HEK293 (cell line): ENCODE results near the gene SCAF1.

Source experiments
- EGR2 ChIP-seq: fragments of 450-650 bp; formaldehyde crosslinking; IDR thresholded peaks from 2 replicates; pipeline ENCODE4 v1.5.1; 2016; ENCODE audit warnings: low read depth, missing biosample characterization, missing genetic modification characterization
- FEZF1 ChIP-seq: fragments of 450-650 bp; formaldehyde crosslinking; IDR thresholded peaks from 2 replicates; pipeline ENCODE4 v1.5.1; 2016; ENCODE audit warnings: missing biosample characterization, missing genetic modification characterization
- GLIS2 ChIP-seq: fragments of 450-650 bp; formaldehyde crosslinking; IDR thresholded peaks from 2 replicates; pipeline ENCODE4 v1.5.1; 2016; ENCODE audit warnings: missing biosample characterization, missing genetic modification characterization
- HIC1 ChIP-seq: fragments of 450-650 bp; formaldehyde crosslinking; IDR thresholded peaks from 2 replicates; pipeline ENCODE4 v1.5.1; 2016; ENCODE audit warnings: missing biosample characterization, missing genetic modification characterization
- HOXD13 ChIP-seq: sonication (generic); formaldehyde crosslinking; IDR thresholded peaks from 2 replicates; pipeline ENCODE4 v1.8.0; 2022; ENCODE audit warnings: missing genetic modification reagents, borderline replicate concordance
- IKZF3 ChIP-seq: fragments of 450-650 bp; IDR thresholded peaks from 2 replicates; pipeline ENCODE4 v1.5.0; 2018; ENCODE audit warnings: missing biosample characterization, mild to moderate bottlenecking, missing genetic modification characterization, moderate library complexity
- KLF10 ChIP-seq: fragments of 450-650 bp; IDR thresholded peaks from 2 replicates; pipeline ENCODE4 v1.5.1; 2018; ENCODE audit warnings: missing biosample characterization, mild to moderate bottlenecking, missing genetic modification characterization
- KLF16 ChIP-seq: fragments of 450-650 bp; formaldehyde crosslinking; IDR thresholded peaks from 2 replicates; pipeline ENCODE4 v1.5.1; 2017; ENCODE audit warnings: missing biosample characterization, missing genetic modification characterization
- PRDM4 ChIP-seq: fragments of 450-650 bp; formaldehyde crosslinking; IDR thresholded peaks from 2 replicates; pipeline ENCODE4 v1.5.1; 2017; ENCODE audit warnings: missing biosample characterization, missing genetic modification characterization
- ZBTB1 ChIP-seq: fragments of 450-650 bp; formaldehyde crosslinking; IDR thresholded peaks from 2 replicates; pipeline ENCODE4 v1.5.1; 2016; ENCODE audit warnings: missing biosample characterization, missing genetic modification characterization
- ZBTB20 ChIP-seq: fragments of 450-650 bp; formaldehyde crosslinking; IDR thresholded peaks from 2 replicates; pipeline ENCODE4 v1.5.1; 2016; ENCODE audit warnings: missing biosample characterization, missing genetic modification characterization
- ZFHX2 ChIP-seq: fragments of 450-650 bp; formaldehyde crosslinking; conservative IDR thresholded peaks from 2 replicates; pipeline ENCODE4 v1.5.1; 2016; ENCODE audit warnings: missing biosample characterization, missing genetic modification characterization
- ZIC2 ChIP-seq: fragments of 450-650 bp; formaldehyde crosslinking; IDR thresholded peaks from 2 replicates; pipeline ENCODE4 v1.5.1; 2016; ENCODE audit warnings: missing biosample characterization, missing genetic modification characterization
- ZNF157 ChIP-seq: fragments of 450-650 bp; formaldehyde crosslinking; IDR thresholded peaks from 2 replicates; pipeline ENCODE4 v1.5.1; 2016; ENCODE audit warnings: missing biosample characterization, missing genetic modification characterization
- ZNF221 ChIP-seq: fragments of 450-650 bp; formaldehyde crosslinking; IDR thresholded peaks from 2 replicates; pipeline ENCODE4 v1.5.1; 2017; ENCODE audit warnings: missing biosample characterization, missing genetic modification characterization, borderline replicate concordance
- ZNF248 ChIP-seq: fragments of 450-650 bp; formaldehyde crosslinking; IDR thresholded peaks from 2 replicates; pipeline ENCODE4 v1.5.1; 2017; ENCODE audit warnings: missing biosample characterization, missing genetic modification characterization
- ZNF292 ChIP-seq: fragments of 450-650 bp; formaldehyde crosslinking; IDR thresholded peaks from 2 replicates; pipeline ENCODE4 v1.5.1; 2016; ENCODE audit warnings: low read depth, missing biosample characterization, missing genetic modification characterization, borderline replicate concordance
- ZNF449 ChIP-seq: fragments of 450-650 bp; formaldehyde crosslinking; IDR thresholded peaks from 2 replicates; pipeline ENCODE4 v1.5.1; 2017; ENCODE audit warnings: missing biosample characterization, mild to moderate bottlenecking, missing genetic modification characterization, moderate library complexity
- ZNF48 ChIP-seq: fragments of 450-650 bp; formaldehyde crosslinking; IDR thresholded peaks from 2 replicates; pipeline ENCODE4 v1.5.1; 2016; ENCODE audit warnings: missing biosample characterization, missing genetic modification characterization
- ZNF521 ChIP-seq: fragments of 450-650 bp; formaldehyde crosslinking; IDR thresholded peaks from 2 replicates; pipeline ENCODE4 v1.5.1; 2017; ENCODE audit warnings: missing biosample characterization, mild to moderate bottlenecking, missing genetic modification characterization
- ZNF549 ChIP-seq: fragments of 450-650 bp; IDR thresholded peaks from 2 replicates; pipeline ENCODE4 v1.5.1; 2018; ENCODE audit warnings: missing biosample characterization, missing genetic modification characterization, mild to moderate bottlenecking, inconsistent platforms, moderate library complexity
- ZNF560 ChIP-seq: fragments of 450-650 bp; formaldehyde crosslinking; IDR thresholded peaks from 2 replicates; pipeline ENCODE4 v1.5.1; 2017; ENCODE audit warnings: missing biosample characterization, missing genetic modification characterization, borderline replicate concordance
- ZNF623 ChIP-seq: fragments of 450-650 bp; formaldehyde crosslinking; IDR thresholded peaks from 2 replicates; pipeline ENCODE4 v1.5.1; 2016; ENCODE audit warnings: missing biosample characterization, missing genetic modification characterization
- ZNF629 ChIP-seq: fragments of 450-650 bp; formaldehyde crosslinking; IDR thresholded peaks from 2 replicates; pipeline ENCODE4 v1.5.1; 2017; ENCODE audit warnings: missing biosample characterization, missing genetic modification characterization
- ZNF677 ChIP-seq: fragments of 450-650 bp; IDR thresholded peaks from 2 replicates; pipeline ENCODE4 v1.5.0; 2018; ENCODE audit warnings: missing biosample characterization, mild to moderate bottlenecking, missing genetic modification characterization, moderate library complexity
- ZNF692 ChIP-seq: fragments of 450-650 bp; formaldehyde crosslinking; IDR thresholded peaks from 2 replicates; pipeline ENCODE4 v1.5.1; 2016; ENCODE audit warnings: missing biosample characterization, missing genetic modification characterization
- ZXDB ChIP-seq: fragments of 450-650 bp; formaldehyde crosslinking; IDR thresholded peaks from 2 replicates; pipeline ENCODE4 v1.5.1; 2016; ENCODE audit warnings: missing biosample characterization, missing genetic modification characterization
- TF ChIP-seq, protein P1 (sequence below): fragments of 450-650 bp; formaldehyde crosslinking; IDR thresholded peaks from 2 replicates; pipeline ENCODE4 v1.5.1; 2016; ENCODE audit warnings: missing biosample characterization, missing genetic modification characterization

Gene SCAF1

DNA sequence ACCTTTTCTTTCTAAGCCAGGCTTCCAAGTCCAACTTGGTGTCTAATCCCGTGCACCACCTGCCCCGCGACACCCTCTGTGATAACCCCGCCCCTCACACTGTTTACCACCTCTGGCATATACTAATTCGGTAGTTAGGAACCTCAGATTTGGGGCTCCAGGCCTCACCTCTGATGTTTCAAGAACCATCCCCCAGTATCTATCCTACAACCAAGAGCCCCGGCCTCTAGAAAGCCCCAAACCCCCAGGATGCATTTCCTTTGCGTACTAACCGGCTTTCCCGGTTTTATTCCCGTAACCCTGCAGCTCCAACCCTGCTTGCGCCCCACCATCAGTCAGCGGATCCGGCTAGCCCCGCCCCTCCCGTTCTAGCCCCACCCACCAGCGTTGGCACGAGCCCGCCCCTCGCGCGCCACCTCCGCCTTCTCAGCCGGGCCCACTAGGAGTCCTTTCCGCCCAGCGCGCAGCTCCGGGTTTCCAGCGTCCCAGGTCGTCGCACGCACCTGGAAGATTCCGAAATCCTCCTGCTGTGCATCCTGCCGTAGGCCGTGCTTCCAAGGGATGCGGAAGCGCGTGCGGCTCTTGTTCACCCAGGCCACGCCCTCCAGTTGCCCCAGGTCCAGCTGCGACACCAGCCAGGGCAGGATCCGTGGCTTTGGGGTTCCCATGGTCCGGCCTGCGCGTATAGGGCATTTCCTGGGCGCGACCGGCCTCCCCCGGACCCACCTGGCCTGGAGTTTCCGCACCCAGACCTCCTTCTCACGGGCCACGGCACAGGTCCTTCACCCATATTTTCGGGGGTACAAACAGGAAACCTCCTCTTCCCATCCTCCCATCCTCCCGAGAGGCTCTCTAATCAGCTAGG lies 22.4 kb downstream of the SCAF1 start (continued):
- TF ChIP-seq ZNF692 (tag by site-specific recombination) (peak; percentile 99), ZNF157 (tag by site-specific recombination) (no peak), ZXDB (tag by site-specific recombination) (no peak; the same call in 1 of the 2 replicates), ZBTB20 (tag by site-specific recombination) (peak; percentile 83), GLIS2 (no peak), ZNF629 (tag by site-specific recombination) (no peak), ZNF248 (tag by site-specific recombination) (no peak), KLF10 (no peak), ZFHX2 (tag by site-specific recombination) (peak; percentile 66), ZNF549 (no peak), IKZF3 (tag by site-specific recombination) (peak; percentile 92), ZNF292 (tag by site-specific recombination) (no peak), ZBTB1 (tag by site-specific recombination) (no peak), ZNF449 (peak; percentile 27; the same call in 1 of the 2 replicates), ZNF560 (tag by site-specific recombination) (no peak), PRDM4 (tag by site-specific recombination) (no peak), ZNF623 (tag by site-specific recombination) (no peak), EGR2 (tag by site-specific recombination) (peak; percentile 56), ZNF221 (tag by site-specific recombination) (no peak), KLF16 (tag by site-specific recombination) (no peak), ZNF521 (tag by site-specific recombination) (no peak), ZNF48 (tag by site-specific recombination) (no peak), ZIC2 (peak; percentile 93), ZNF677 (tag by site-specific recombination) (no peak), HIC1 (peak; percentile 90), HOXD13 (no peak), FEZF1 (tag by site-specific recombination) (no peak)
- TF ChIP-seq, protein P1, sequence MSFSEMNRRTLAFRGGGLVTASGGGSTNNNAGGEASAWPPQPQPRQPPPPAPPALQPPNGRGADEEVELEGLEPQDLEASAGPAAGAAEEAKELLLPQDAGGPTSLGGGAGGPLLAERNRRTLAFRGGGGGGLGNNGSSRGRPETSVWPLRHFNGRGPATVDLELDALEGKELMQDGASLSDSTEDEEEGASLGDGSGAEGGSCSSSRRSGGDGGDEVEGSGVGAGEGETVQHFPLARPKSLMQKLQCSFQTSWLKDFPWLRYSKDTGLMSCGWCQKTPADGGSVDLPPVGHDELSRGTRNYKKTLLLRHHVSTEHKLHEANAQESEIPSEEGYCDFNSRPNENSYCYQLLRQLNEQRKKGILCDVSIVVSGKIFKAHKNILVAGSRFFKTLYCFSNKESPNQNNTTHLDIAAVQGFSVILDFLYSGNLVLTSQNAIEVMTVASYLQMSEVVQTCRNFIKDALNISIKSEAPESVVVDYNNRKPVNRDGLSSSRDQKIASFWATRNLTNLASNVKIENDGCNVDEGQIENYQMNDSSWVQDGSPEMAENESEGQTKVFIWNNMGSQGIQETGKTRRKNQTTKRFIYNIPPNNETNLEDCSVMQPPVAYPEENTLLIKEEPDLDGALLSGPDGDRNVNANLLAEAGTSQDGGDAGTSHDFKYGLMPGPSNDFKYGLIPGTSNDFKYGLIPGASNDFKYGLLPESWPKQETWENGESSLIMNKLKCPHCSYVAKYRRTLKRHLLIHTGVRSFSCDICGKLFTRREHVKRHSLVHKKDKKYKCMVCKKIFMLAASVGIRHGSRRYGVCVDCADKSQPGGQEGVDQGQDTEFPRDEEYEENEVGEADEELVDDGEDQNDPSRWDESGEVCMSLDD (tag by site-specific recombination) = peak; percentile 79
